HL-60 (cell line): ENCODE results near the gene RFTN1.

Source experiments
- GABPA ChIP-seq: IDR thresholded peaks from 2 replicates; pipeline ENCODE4 v1.6.1; 2012; ENCODE audit warnings: low read depth
- POLR2AphosphoS5 ChIP-seq: IDR thresholded peaks from 2 replicates; pipeline ENCODE4 v1.6.1; 2012; ENCODE audit warnings: low read depth
- TF ChIP-seq, protein P1 (sequence below): IDR thresholded peaks from one replicate; pipeline ENCODE4 v1.5.1; 2011; ENCODE audit warnings: low read length, control low read depth, inconsistent platforms; ENCODE audit not compliant: insufficient read depth
- TF ChIP-seq, protein P2 (sequence below): IDR thresholded peaks from 2 replicates; pipeline ENCODE4 v1.6.1; 2012; ENCODE audit warnings: low read depth; ENCODE audit not compliant: insufficient replicate concordance

DNA sequence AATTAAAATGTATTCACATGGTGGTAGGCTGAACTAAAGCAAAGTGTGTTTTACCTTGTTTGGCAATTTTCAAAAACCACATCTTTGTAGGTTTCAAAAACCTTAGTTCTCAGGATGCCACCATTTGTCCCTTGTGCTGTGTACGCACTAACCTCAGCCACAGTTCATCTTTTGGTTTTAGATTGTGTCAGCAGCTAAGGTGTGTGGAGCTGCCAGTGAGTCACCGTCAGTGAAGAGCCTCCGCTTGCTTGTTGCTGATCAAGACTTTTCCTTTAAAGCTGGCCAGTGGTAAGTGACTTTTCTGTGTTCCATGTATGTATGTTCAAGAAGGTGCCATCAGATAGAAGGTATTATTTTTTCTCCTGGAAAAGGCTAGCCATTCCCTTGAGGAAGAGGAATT, 227.3 kb downstream of the RFTN1 start:
- TF ChIP-seq, protein P1, sequence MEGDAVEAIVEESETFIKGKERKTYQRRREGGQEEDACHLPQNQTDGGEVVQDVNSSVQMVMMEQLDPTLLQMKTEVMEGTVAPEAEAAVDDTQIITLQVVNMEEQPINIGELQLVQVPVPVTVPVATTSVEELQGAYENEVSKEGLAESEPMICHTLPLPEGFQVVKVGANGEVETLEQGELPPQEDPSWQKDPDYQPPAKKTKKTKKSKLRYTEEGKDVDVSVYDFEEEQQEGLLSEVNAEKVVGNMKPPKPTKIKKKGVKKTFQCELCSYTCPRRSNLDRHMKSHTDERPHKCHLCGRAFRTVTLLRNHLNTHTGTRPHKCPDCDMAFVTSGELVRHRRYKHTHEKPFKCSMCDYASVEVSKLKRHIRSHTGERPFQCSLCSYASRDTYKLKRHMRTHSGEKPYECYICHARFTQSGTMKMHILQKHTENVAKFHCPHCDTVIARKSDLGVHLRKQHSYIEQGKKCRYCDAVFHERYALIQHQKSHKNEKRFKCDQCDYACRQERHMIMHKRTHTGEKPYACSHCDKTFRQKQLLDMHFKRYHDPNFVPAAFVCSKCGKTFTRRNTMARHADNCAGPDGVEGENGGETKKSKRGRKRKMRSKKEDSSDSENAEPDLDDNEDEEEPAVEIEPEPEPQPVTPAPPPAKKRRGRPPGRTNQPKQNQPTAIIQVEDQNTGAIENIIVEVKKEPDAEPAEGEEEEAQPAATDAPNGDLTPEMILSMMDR, result no peak
- TF ChIP-seq POLR2AphosphoS5 (no peak), GABPA (no peak)
- TF ChIP-seq, protein P2, sequence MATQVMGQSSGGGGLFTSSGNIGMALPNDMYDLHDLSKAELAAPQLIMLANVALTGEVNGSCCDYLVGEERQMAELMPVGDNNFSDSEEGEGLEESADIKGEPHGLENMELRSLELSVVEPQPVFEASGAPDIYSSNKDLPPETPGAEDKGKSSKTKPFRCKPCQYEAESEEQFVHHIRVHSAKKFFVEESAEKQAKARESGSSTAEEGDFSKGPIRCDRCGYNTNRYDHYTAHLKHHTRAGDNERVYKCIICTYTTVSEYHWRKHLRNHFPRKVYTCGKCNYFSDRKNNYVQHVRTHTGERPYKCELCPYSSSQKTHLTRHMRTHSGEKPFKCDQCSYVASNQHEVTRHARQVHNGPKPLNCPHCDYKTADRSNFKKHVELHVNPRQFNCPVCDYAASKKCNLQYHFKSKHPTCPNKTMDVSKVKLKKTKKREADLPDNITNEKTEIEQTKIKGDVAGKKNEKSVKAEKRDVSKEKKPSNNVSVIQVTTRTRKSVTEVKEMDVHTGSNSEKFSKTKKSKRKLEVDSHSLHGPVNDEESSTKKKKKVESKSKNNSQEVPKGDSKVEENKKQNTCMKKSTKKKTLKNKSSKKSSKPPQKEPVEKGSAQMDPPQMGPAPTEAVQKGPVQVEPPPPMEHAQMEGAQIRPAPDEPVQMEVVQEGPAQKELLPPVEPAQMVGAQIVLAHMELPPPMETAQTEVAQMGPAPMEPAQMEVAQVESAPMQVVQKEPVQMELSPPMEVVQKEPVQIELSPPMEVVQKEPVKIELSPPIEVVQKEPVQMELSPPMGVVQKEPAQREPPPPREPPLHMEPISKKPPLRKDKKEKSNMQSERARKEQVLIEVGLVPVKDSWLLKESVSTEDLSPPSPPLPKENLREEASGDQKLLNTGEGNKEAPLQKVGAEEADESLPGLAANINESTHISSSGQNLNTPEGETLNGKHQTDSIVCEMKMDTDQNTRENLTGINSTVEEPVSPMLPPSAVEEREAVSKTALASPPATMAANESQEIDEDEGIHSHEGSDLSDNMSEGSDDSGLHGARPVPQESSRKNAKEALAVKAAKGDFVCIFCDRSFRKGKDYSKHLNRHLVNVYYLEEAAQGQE, result no peak
